PC-3 (cell line): Measurements from ENCODE around the gene LPIN1. TPM values are rescaled to one million over a fixed set of nuclear protein-coding genes. Genes with fewer than 3 reads are reported as not detected.

Experiments
- ATAC-seq: fragments of 200-7000 bp; cut with Tn5 transposase; 2 replicates; pipeline ENCODE4 v1.9.1; 2020; ENCODE audit warnings: mild to moderate bottlenecking, moderate library complexity
- BruUV-seq: library from RNA; stranded (reverse); fragments of 400-500 nt; replicated peaks from 2 replicates; lab custom pipeline; 2021; lab: Mats Ljungman, UMichigan
- CTCF ChIA-PET: fragments of 300-600 bp; sonication (Branson Sonifier 250); formaldehyde crosslinking; loops from one replicate; lab custom pipeline; 2022; ENCODE audit warnings: antibody characterized with exemption; lab: Charles Lee
- POLR2A ChIA-PET: fragments of 300-600 bp; sonication (Branson Sonifier 250); formaldehyde crosslinking; loops from one replicate; lab custom pipeline; 2022; ENCODE audit warnings: antibody characterized with exemption; ENCODE audit not compliant: unreplicated experiment; lab: Charles Lee
- DNase-seq: peaks from one replicate; pipeline ENCODE4 v3.0.0-alpha.2; 2015
- H2AFZ ChIP-seq: fragments of 300-600 bp; sonication (generic); 2 replicates; pipeline ENCODE4 v1.6.0; 2016; ENCODE audit warnings: antibody characterized with exemption, low read length
- H3F3A ChIP-seq: fragments of 300-600 bp; sonication (generic); one replicate; pipeline ENCODE4 v1.6.0; 2017; ENCODE audit warnings: antibody characterized with exemption, low read length, control low read depth, mild to moderate bottlenecking; ENCODE audit not compliant: unreplicated experiment
- H3K27ac ChIP-seq: fragments of 300-600 bp; sonication (generic); 2 replicates; pipeline ENCODE4 v1.5.1; 2016; ENCODE audit warnings: mild to moderate bottlenecking, low read length
- H3K27me3 ChIP-seq: fragments of 300-600 bp; sonication (generic); 2 replicates; pipeline ENCODE4 v1.6.1; 2016; ENCODE audit warnings: low read length, mixed read lengths
- H3K36me3 ChIP-seq: fragments of 300-600 bp; sonication (generic); 2 replicates; pipeline ENCODE4 v1.6.1; 2016; ENCODE audit warnings: low read depth, mixed run types, low read length, mixed read lengths
- H3K4me1 ChIP-seq: fragments of 300-600 bp; sonication (generic); 2 replicates; pipeline ENCODE4 v1.5.1; 2016; ENCODE audit warnings: low read length; ENCODE audit not compliant: insufficient read depth
- H3K4me2 ChIP-seq: fragments of 300-600 bp; sonication (generic); 2 replicates; pipeline ENCODE4 v1.6.0; 2016; ENCODE audit warnings: low read length
- H3K4me3 ChIP-seq: fragments of 300-600 bp; sonication (generic); 2 replicates; pipeline ENCODE4 v1.5.1; 2016; ENCODE audit warnings: mild to moderate bottlenecking, low read length, mixed read lengths
- H3K79me2 ChIP-seq: fragments of 300-600 bp; sonication (generic); 2 replicates; pipeline ENCODE4 v1.6.1; 2017; ENCODE audit warnings: low read length, mixed read lengths
- H3K9ac ChIP-seq: fragments of 300-600 bp; sonication (generic); 2 replicates; pipeline ENCODE4 v1.6.0; 2016; ENCODE audit warnings: mild to moderate bottlenecking, low read length
- H3K9me2 ChIP-seq: fragments of 300-600 bp; sonication (generic); replicated peaks from 2 replicates; pipeline ENCODE4 v1.6.1; 2016; ENCODE audit warnings: mixed run types, low read length, mixed read lengths
- H3K9me3 ChIP-seq: fragments of 300-600 bp; sonication (generic); 2 replicates; pipeline ENCODE4 v1.6.1; 2016; ENCODE audit warnings: low read length, mixed read lengths
- H4K20me1 ChIP-seq: fragments of 300-600 bp; sonication (generic); 2 replicates; pipeline ENCODE4 v1.6.1; 2016; ENCODE audit warnings: low read length, mixed read lengths
- EZH2 ChIP-seq: fragments of 300-600 bp; sonication (generic); IDR thresholded peaks from one replicate; pipeline ENCODE4 v1.6.1; 2017; ENCODE audit warnings: antibody characterized with exemption, mild to moderate bottlenecking, low read length; ENCODE audit not compliant: unreplicated experiment
- EZH2phosphoT487 ChIP-seq: fragments of 300-600 bp; sonication (generic); IDR thresholded peaks from 2 replicates; pipeline ENCODE4 v1.6.1; 2018; ENCODE audit warnings: mild to moderate bottlenecking, antibody characterized with exemption, low read length, borderline replicate concordance
- intact Hi-C: fragments of 100-400 bp; cut with micrococcal nuclease; formaldehyde crosslinking; loops from 2 replicates; pipeline ENCODE4 v1.9.0; 2023
- total RNA-seq: library from RNA; depleted of rRNA; stranded (reverse); fragments of >200 nt; gene quantifications from 2 replicates; pipeline ENCODE4 v1.2.3, GENCODE V29; 2014
- TF ChIP-seq, protein P1 (sequence below): fragments of 300-600 bp; sonication (generic); conservative IDR thresholded peaks from 2 replicates; pipeline ENCODE4 v1.5.1; 2017; ENCODE audit warnings: antibody characterized with exemption, low read depth, mild to moderate bottlenecking, low read length

Gene LPIN1
- total RNA-seq, 1 experiment from 2014 or later = 40.9 TPM

DNA sequence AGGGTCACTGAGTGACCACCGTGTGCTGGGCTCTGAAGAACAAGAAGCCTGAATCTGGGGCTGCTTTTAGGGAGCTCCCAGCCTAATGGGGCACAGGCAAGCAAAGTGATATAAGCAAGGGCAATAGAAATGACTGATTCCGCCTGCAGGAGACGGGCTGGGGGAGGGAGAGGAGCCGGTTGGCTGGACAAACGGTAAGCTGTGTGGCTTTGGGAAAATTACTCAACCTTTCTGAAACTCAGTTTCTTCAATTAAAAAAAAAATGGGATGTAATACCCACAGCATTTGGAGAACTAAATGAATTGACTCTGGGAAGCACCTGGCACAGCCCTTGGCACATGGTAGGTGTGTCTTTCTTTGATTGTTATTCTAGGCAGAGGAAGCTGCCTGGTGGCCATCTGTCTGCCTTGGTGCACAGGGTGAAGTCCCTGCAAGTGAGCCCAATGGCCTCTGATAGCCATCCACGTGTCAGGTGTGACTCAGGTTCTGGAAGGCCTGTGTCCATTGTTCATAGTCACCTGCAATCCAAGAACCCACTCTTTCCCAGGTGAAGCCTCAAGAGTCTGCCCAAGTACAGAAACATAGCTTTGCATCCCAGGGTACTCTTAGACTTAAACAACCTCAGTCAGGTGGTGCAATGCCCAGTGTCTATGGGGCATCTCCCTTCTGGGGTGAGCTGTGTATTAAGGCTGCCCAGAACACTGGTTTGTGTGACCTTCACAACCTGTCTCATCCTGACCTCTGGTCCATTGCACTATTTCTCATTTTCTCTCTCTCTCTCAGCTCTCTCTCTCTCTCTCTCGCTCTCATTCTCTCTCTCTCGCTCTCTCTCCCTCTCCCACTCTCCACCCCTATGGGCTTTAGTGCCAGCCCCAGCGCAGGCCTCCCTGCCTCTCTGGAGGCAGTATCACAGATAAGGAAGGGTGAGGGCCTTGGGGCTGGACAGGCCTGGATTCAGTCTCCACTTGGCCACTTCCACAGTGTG is 46.5 kb upstream of the LPIN1 start:
- ChIA-PET POLR2A (no interaction called here), CTCF (no interaction called here)
- H3F3A ChIP-seq = no peaks in the 10 kb centered on the region
- no peaks in the 10 kb centered on the region for H3K9me3 ChIP-seq
- no TSS peak for BruUV-seq
- H3K4me3 ChIP-seq = no peak overlapping the region
- H3K4me2 ChIP-seq = no peak overlapping the region
- H3K27me3 ChIP-seq = no peaks in the 10 kb centered on the region
- intact Hi-C loops = no loop called here
- H3K79me2 ChIP-seq = no peaks in the 10 kb centered on the region
- no peak overlapping the region for H2AFZ ChIP-seq
- ATAC-seq (no peak), DNase-seq (peak; percentile 40)
- H3K9ac ChIP-seq = no peak overlapping the region
- no peak for TF ChIP-seq EZH2phosphoT487
- TF ChIP-seq, protein P1, sequence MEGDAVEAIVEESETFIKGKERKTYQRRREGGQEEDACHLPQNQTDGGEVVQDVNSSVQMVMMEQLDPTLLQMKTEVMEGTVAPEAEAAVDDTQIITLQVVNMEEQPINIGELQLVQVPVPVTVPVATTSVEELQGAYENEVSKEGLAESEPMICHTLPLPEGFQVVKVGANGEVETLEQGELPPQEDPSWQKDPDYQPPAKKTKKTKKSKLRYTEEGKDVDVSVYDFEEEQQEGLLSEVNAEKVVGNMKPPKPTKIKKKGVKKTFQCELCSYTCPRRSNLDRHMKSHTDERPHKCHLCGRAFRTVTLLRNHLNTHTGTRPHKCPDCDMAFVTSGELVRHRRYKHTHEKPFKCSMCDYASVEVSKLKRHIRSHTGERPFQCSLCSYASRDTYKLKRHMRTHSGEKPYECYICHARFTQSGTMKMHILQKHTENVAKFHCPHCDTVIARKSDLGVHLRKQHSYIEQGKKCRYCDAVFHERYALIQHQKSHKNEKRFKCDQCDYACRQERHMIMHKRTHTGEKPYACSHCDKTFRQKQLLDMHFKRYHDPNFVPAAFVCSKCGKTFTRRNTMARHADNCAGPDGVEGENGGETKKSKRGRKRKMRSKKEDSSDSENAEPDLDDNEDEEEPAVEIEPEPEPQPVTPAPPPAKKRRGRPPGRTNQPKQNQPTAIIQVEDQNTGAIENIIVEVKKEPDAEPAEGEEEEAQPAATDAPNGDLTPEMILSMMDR = no peak
- no peak for TF ChIP-seq EZH2
- no peaks in the 10 kb centered on the region for H3K36me3 ChIP-seq
- no peaks in the 10 kb centered on the region for H3K9me2 ChIP-seq
- H3K4me1 ChIP-seq = peaks cover 51% of the 10 kb centered on the region
- no peak overlapping the region for H3K27ac ChIP-seq
- H4K20me1 ChIP-seq = no peaks in the 10 kb centered on the region

DNA sequence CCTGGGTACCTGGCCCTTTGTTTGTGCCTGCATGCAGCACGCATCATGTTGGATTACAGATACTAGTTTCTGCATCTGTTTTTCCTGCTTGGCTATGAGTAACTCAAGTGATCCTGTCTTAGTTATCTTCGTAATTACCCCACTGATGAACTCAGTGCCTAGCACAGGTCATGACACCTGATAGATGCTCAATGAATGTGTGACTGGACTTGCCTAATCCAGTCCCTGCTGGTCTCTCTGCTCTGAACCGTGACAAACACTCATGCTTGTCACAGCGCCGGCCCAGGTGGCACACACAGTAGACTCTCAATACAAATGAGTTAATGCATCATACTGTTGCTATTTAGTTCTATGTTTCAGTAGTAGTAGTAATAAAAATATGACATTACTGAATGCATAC is 45.2 kb upstream of the LPIN1 start:
- H3K4me2 ChIP-seq = no peak overlapping the region
- H3K9me2 ChIP-seq = no peaks in the 10 kb centered on the region
- no peak overlapping the region for H3K9ac ChIP-seq
- H3F3A ChIP-seq = no peaks in the 10 kb centered on the region
- no peaks in the 10 kb centered on the region for H3K27me3 ChIP-seq
- no peaks in the 10 kb centered on the region for H3K9me3 ChIP-seq
- TF ChIP-seq, protein P1 = no peak
- TF ChIP-seq EZH2 (no peak), EZH2phosphoT487 (no peak)
- H3K79me2 ChIP-seq = no peaks in the 10 kb centered on the region
- no peak overlapping the region for H2AFZ ChIP-seq
- ATAC-seq (no peak), DNase-seq (no peak)
- POLR2A ChIA-PET = no interaction called here
- intact Hi-C loops = no loop called here
- no peaks in the 10 kb centered on the region for H4K20me1 ChIP-seq
- no TSS peak for BruUV-seq
- H3K4me3 ChIP-seq = no peak overlapping the region
- no peaks in the 10 kb centered on the region for H3K36me3 ChIP-seq
- H3K4me1 ChIP-seq = peaks cover 48% of the 10 kb centered on the region
- CTCF ChIA-PET = no interaction called here
- H3K27ac ChIP-seq = no peak overlapping the region
